RCC 7860 (cell line): ENCODE results near the gene RASAL2.
"Not testable (repeated sequence)": the region's sequence is repeated elsewhere in the genome, so short reads cannot be mapped to it uniquely, and the experiment has no call there.

Source experiments
- DNase-seq: peaks from one replicate; pipeline ENCODE4 v3.0.0-alpha.2; 2015; ENCODE audit warnings: low spot score
- FAIRE-seq: peaks from 2 replicates; lab custom pipeline; 2012; peaks lifted over from hg19 to GRCh38; lab: Jason Lieb, UNC

RASAL2 gene

GRCh38 chr1:178367151-178367550 lies 273.2 kb downstream of the RASAL2 start:
- DNase-seq (no peak), FAIRE-seq (no peak)

- no peak for DNase-seq
Observed at GRCh38 chr1:178368208-178368607, 274.3 kb downstream of the RASAL2 start.

GRCh38 chr1:178371235-178371634 lies 277.3 kb downstream of the RASAL2 start:
- no peak for FAIRE-seq
- no peak for DNase-seq

More at GRCh38 chr1:178368208-178368607, 274.3 kb downstream of the RASAL2 start:
- no peak for FAIRE-seq

GRCh38 chr1:178371933-178372388 lies 278.1 kb downstream of the RASAL2 start:
- DNase-seq = no peak
- FAIRE-seq = no peak

GRCh38 chr1:178374016-178374415 lies 280.1 kb downstream of the RASAL2 start:
- no peak for DNase-seq

GRCh38 chr1:178376008-178376407 lies 282.1 kb downstream of the RASAL2 start:
- no peak for FAIRE-seq
- no peak for DNase-seq

More at GRCh38 chr1:178374016-178374415, 280.1 kb downstream of the RASAL2 start:
- FAIRE-seq = no peak

GRCh38 chr1:178379807-178380206 lies 285.9 kb downstream of the RASAL2 start:
- no peak for FAIRE-seq
- no peak for DNase-seq

- no peak for DNase-seq
- no peak for FAIRE-seq
Observed at GRCh38 chr1:178382372-178382771, 288.5 kb downstream of the RASAL2 start.

GRCh38 chr1:178385662-178386061 lies 291.8 kb downstream of the RASAL2 start:
- FAIRE-seq (no peak), DNase-seq (no peak)

- FAIRE-seq = no peak
- DNase-seq = no peak
Observed at GRCh38 chr1:178388418-178389145, 294.7 kb downstream of the RASAL2 start.

GRCh38 chr1:178389441-178389840 lies 295.5 kb downstream of the RASAL2 start:
- peak; percentile 2 for FAIRE-seq
- DNase-seq = no peak

GRCh38 chr1:178390280-178390679 lies 296.4 kb downstream of the RASAL2 start:
- FAIRE-seq, DNase-seq: not testable (repeated sequence)

- FAIRE-seq = no peak
- DNase-seq = no peak
Observed at GRCh38 chr1:178393370-178393769, 299.5 kb downstream of the RASAL2 start.

- FAIRE-seq (no peak), DNase-seq (no peak)
Observed at GRCh38 chr1:178396789-178397188, 302.9 kb downstream of the RASAL2 start.

GRCh38 chr1:178397678-178398077 lies 303.8 kb downstream of the RASAL2 start:
- DNase-seq (no peak), FAIRE-seq (peak; percentile 63)

GRCh38 chr1:178399177-178399728 lies 305.3 kb downstream of the RASAL2 start:
- DNase-seq (no peak), FAIRE-seq (no peak)

- FAIRE-seq (no peak), DNase-seq (no peak)
Observed at GRCh38 chr1:178405137-178405536, 311.2 kb downstream of the RASAL2 start.

- DNase-seq (no peak), FAIRE-seq (no peak)
Observed at GRCh38 chr1:178407215-178407614, 313.3 kb downstream of the RASAL2 start.

- no peak for DNase-seq
- no peak for FAIRE-seq
Observed at GRCh38 chr1:178407655-178408054, 313.8 kb downstream of the RASAL2 start.

- DNase-seq (no peak), FAIRE-seq (no peak)
Observed at GRCh38 chr1:178408871-178409270, 315.0 kb downstream of the RASAL2 start.

- no peak for FAIRE-seq
- DNase-seq = no peak
Observed at GRCh38 chr1:178409541-178409940, 315.6 kb downstream of the RASAL2 start.

GRCh38 chr1:178411756-178412399 lies 318.0 kb downstream of the RASAL2 start:
- DNase-seq (no peak), FAIRE-seq (no peak)
